SK-N-SH treated with all-trans-retinoic acid at 6 μM for 48 hours (cell line): ENCODE measurements around the gene OSBPL5.

Experiments
- ATAC-seq: fragments of 200-7000 bp; cut with Tn5 transposase; 3 replicates; pipeline ENCODE4 v1.9.1; 2020; ENCODE audit warnings: mild to moderate bottlenecking, moderate library complexity
- ARNTL ChIP-seq: fragments of 450-650 bp; formaldehyde crosslinking; IDR thresholded peaks from 2 replicates; pipeline ENCODE4 v1.5.0; 2020; ENCODE audit warnings: low read depth, mild to moderate bottlenecking, moderate library complexity, borderline replicate concordance
- BACH2 ChIP-seq: fragments of 250-450 bp; sonication (Bioruptor Pico); IDR thresholded peaks from 2 replicates; pipeline ENCODE4 v1.9.0; 2021; ENCODE audit warnings: mild to moderate bottlenecking, borderline replicate concordance
- CREB5 ChIP-seq: fragments of 250-450 bp; sonication (Bioruptor Pico); IDR thresholded peaks from 2 replicates; pipeline ENCODE4 v1.5.1; 2020; ENCODE audit warnings: low read depth, mild to moderate bottlenecking, moderate library complexity
- CSDC2 ChIP-seq: fragments of 250-450 bp; sonication (Bioruptor Pico); IDR thresholded peaks from 2 replicates; pipeline ENCODE4 v1.5.0; 2020; ENCODE audit warnings: mild to moderate bottlenecking, moderate library complexity
- ESRRG ChIP-seq: fragments of 250-450 bp; sonication (Bioruptor Pico); IDR thresholded peaks from 2 replicates; pipeline ENCODE4 v1.6.1; 2021; ENCODE audit warnings: mild to moderate bottlenecking
- GLIS3 ChIP-seq: fragments of 250-450 bp; sonication (Bioruptor Pico); IDR thresholded peaks from 2 replicates; pipeline ENCODE4 v1.5.0; 2020; ENCODE audit warnings: mild to moderate bottlenecking, moderate library complexity
- ISL1 ChIP-seq: fragments of 250-450 bp; sonication (Bioruptor Pico); IDR thresholded peaks from 2 replicates; pipeline ENCODE4 v2.1.2; 2022; ENCODE audit warnings: mild to moderate bottlenecking, moderate library complexity
- OSR1 ChIP-seq: fragments of 250-450 bp; sonication (Bioruptor Pico); IDR thresholded peaks from 2 replicates; pipeline ENCODE4 v1.8.0; 2022; ENCODE audit warnings: moderate library complexity, mild to moderate bottlenecking, inconsistent platforms
- POU6F1 ChIP-seq: fragments of 250-450 bp; sonication (Bioruptor Pico); IDR thresholded peaks from 2 replicates; pipeline ENCODE4 v1.8.0; 2021; ENCODE audit warnings: low read depth, mild to moderate bottlenecking, moderate library complexity, borderline replicate concordance
- PPARA ChIP-seq: fragments of 250-450 bp; sonication (Bioruptor Pico); IDR thresholded peaks from 2 replicates; pipeline ENCODE4 v1.5.0; 2020; ENCODE audit warnings: mild to moderate bottlenecking, borderline replicate concordance
- RARB ChIP-seq: fragments of 250-450 bp; sonication (Bioruptor Pico); IDR thresholded peaks from 2 replicates; pipeline ENCODE4 v1.8.0; 2021; ENCODE audit warnings: mild to moderate bottlenecking, moderate library complexity
- SNAI2 ChIP-seq: fragments of 250-450 bp; sonication (Bioruptor Pico); IDR thresholded peaks from 2 replicates; pipeline ENCODE4 v1.5.0; 2020; ENCODE audit warnings: mild to moderate bottlenecking, moderate library complexity
- TCF4 ChIP-seq: fragments of 250-450 bp; sonication (Bioruptor Pico); IDR thresholded peaks from 2 replicates; pipeline ENCODE4 v1.8.0; 2021; ENCODE audit warnings: mild to moderate bottlenecking, moderate library complexity, borderline replicate concordance
- TOX ChIP-seq: fragments of 250-450 bp; sonication (Bioruptor Pico); IDR thresholded peaks from 2 replicates; pipeline ENCODE4 v1.8.0; 2021; ENCODE audit warnings: mild to moderate bottlenecking, moderate library complexity, borderline replicate concordance
- ZFP3 ChIP-seq: fragments of 250-450 bp; sonication (Bioruptor Pico); IDR thresholded peaks from 2 replicates; pipeline ENCODE4 v1.5.0; 2020; ENCODE audit warnings: mild to moderate bottlenecking, moderate library complexity
- ZFP30 ChIP-seq: fragments of 450-650 bp; formaldehyde crosslinking; IDR thresholded peaks from 2 replicates; pipeline ENCODE4 v1.5.0; 2022; ENCODE audit warnings: mild to moderate bottlenecking, moderate library complexity
- ZNF565 ChIP-seq: fragments of 450-650 bp; formaldehyde crosslinking; conservative IDR thresholded peaks from 2 replicates; pipeline ENCODE4 v1.5.0; 2020; ENCODE audit warnings: low read depth, mild to moderate bottlenecking, moderate library complexity
- ZNF70 ChIP-seq: fragments of 450-650 bp; formaldehyde crosslinking; IDR thresholded peaks from 2 replicates; pipeline ENCODE4 v1.5.0; 2020; ENCODE audit warnings: mild to moderate bottlenecking, moderate library complexity
- TF ChIP-seq, protein P1 (sequence below): fragments of 250-450 bp; sonication (Bioruptor Pico); IDR thresholded peaks from 2 replicates; pipeline ENCODE4 v1.5.0; 2020; ENCODE audit warnings: mild to moderate bottlenecking, moderate library complexity

OSBPL5 gene

DNA sequence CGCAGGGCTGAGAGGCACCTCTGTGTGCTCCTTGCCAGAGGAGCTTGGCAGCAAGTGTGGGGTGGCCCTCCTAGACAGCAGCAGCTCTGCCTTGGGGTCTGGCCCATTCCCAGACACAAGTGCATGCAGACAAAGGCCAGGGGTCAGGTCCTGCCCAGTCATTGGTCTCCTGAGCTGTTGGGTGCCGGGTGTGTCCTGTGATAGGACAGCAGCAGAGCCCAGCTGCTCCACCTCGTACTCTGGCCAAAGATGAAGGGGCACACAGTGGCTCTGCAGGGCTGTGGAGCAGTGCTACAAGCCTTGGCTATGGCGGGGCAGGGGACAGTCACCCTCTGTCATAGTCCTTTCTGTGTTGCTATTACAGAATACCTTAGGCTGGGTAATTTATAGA lies 17.3 kb upstream of the OSBPL5 start:
- no peak for ATAC-seq
- no peak for TF ChIP-seq ISL1 (CRISPR knock-in tag)
- TF ChIP-seq PPARA (CRISPR knock-in tag) = no peak
- TF ChIP-seq ZFP3 (CRISPR knock-in tag) = no peak
- TF ChIP-seq BACH2 = no peak
- TF ChIP-seq, protein P1, sequence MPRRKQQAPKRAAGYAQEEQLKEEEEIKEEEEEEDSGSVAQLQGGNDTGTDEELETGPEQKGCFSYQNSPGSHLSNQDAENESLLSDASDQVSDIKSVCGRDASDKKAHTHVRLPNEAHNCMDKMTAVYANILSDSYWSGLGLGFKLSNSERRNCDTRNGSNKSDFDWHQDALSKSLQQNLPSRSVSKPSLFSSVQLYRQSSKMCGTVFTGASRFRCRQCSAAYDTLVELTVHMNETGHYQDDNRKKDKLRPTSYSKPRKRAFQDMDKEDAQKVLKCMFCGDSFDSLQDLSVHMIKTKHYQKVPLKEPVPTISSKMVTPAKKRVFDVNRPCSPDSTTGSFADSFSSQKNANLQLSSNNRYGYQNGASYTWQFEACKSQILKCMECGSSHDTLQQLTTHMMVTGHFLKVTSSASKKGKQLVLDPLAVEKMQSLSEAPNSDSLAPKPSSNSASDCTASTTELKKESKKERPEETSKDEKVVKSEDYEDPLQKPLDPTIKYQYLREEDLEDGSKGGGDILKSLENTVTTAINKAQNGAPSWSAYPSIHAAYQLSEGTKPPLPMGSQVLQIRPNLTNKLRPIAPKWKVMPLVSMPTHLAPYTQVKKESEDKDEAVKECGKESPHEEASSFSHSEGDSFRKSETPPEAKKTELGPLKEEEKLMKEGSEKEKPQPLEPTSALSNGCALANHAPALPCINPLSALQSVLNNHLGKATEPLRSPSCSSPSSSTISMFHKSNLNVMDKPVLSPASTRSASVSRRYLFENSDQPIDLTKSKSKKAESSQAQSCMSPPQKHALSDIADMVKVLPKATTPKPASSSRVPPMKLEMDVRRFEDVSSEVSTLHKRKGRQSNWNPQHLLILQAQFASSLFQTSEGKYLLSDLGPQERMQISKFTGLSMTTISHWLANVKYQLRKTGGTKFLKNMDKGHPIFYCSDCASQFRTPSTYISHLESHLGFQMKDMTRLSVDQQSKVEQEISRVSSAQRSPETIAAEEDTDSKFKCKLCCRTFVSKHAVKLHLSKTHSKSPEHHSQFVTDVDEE (CRISPR knock-in tag) = no peak

DNA sequence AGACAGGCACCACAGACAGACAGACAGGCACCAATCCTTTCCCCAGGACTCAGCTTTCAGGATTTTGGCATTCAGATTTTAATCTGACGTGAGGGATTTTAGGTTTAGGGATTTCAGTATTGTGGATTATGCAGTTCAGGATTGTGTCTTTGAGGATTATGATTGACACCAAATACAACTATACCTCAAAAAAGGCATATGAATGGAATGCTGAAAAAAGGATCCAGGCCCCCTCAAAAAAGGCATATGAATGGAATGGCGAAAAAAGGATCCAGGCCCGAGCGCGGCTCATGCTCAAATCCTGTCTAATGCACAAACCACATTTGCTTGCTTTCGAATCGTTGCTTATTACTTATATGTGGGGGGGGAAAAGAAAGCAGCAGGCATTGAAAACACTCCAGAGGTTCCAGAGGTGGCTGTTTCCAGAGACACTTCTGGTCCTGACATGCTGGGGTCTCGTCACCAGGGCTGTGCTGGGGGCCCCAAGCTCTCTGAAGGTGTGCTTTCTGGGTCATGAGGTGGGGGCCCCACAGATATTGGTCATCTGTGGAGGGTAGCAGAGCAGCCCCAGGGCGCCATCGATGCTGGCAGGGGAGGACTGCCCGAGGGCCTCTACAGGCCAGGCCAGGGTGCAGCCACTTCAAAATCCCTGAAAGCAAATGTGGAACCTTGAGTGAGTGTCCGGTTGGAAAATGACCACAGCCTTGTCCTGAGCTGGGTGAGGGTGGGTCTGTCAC lies 16.8 kb upstream of the OSBPL5 start:
- ATAC-seq = no peak
- TF ChIP-seq ZFP30 (CRISPR knock-in tag) (no peak), SNAI2 (CRISPR knock-in tag) (no peak), ESRRG (CRISPR knock-in tag) (no peak), ZNF565 (CRISPR knock-in tag) (no peak), OSR1 (CRISPR knock-in tag) (no peak), ZNF70 (no peak)

GRCh38 chr11:3180869-3181268 lies 15.8 kb upstream of the OSBPL5 start:
- TF ChIP-seq ESRRG (CRISPR knock-in tag) (no peak), TOX (CRISPR knock-in tag) (no peak), PPARA (CRISPR knock-in tag) (no peak), RARB (CRISPR knock-in tag) (no peak), GLIS3 (no peak), ARNTL (CRISPR knock-in tag) (no peak), CREB5 (CRISPR knock-in tag) (no peak)
- TF ChIP-seq, protein P1 (CRISPR knock-in tag) = no peak
- ATAC-seq = no peak

DNA sequence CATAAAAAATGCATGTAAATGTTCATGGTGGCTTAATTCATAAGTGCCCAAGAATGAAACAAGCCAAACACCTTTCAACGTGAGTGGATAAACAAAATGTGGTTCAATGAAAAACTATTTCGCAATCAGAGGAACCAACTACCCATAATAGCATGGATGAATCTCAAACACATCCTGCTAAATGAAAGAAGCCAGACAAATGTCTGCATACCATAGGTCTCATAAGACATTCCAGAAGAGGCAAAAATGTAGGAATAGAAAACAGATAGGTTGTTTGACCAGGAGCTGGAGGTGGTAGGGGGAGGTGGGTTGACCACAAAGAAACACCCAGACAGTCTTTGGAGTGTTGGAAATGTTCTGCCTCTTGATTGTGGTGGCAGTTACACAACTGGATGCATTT lies 13.2 kb upstream of the OSBPL5 start:
- ATAC-seq = no peak; the same call in 2 of the 3 replicates
- no peak for TF ChIP-seq ARNTL (CRISPR knock-in tag)
- no peak for TF ChIP-seq TCF4 (CRISPR knock-in tag)
- TF ChIP-seq ESRRG (CRISPR knock-in tag) = no peak
- no peak for TF ChIP-seq POU6F1
- no peak for TF ChIP-seq ZNF565 (CRISPR knock-in tag)
- TF ChIP-seq, protein P1 (CRISPR knock-in tag) = no peak
- no peak for TF ChIP-seq OSR1 (CRISPR knock-in tag)
- TF ChIP-seq RARB (CRISPR knock-in tag) = no peak
- TF ChIP-seq ZFP30 (CRISPR knock-in tag) = no peak
- no peak for TF ChIP-seq ZNF70
- TF ChIP-seq BACH2 = no peak
- TF ChIP-seq GLIS3 = no peak
- no peak for TF ChIP-seq CREB5 (CRISPR knock-in tag)
- TF ChIP-seq CSDC2 (CRISPR knock-in tag) = no peak
- TF ChIP-seq, all 23 proteins: peak for 0
